ENCODE results near the gene CELF1. TPM values are rescaled to one million over a fixed set of nuclear protein-coding genes. Genes with fewer than 3 reads are reported as not detected.

Gene CELF1
- total RNA-seq, 4 donors from 2014 or later = 82.2 to 146 (median 106) TPM

DNA sequence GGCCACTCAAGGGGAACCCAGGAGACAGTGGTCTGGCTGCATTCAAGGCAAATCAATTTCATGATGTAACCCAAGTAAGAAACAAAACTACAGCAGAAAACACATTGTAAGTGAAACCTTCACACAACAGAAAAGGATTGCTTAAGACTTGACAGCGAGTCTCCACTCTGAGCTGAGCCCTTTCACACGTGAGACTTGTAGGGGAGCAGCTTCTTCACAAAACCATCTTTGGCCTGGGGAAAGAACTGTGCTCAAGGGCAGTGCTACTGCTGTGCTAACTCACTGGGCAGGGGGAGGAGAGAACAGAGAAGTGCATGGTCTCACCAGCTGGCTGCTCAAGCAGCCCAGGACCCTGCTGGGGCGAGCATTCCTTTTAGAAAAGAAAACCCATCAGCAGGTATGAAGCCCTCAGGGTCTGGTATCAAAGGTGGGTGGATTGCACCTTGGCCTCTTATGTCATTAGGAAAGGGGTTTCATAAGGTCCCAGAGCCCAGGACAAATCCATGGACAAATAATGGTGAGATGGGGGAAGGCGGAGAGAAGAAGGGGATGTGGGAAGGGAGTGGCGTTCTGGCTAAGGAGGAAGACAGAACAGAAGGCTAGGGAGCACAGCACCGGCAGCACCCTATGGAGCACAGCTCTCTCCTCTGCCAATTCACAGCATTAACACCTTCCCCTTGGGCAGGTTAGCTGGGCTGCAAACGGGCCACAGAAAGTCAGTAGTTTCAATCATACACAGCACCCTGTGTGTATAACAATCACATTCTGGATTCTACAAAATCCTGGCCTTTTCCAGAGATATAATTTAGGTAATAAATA lies 83.4 kb downstream of the CELF1 start:
- peak; percentile 45 for ATAC-seq

DNA sequence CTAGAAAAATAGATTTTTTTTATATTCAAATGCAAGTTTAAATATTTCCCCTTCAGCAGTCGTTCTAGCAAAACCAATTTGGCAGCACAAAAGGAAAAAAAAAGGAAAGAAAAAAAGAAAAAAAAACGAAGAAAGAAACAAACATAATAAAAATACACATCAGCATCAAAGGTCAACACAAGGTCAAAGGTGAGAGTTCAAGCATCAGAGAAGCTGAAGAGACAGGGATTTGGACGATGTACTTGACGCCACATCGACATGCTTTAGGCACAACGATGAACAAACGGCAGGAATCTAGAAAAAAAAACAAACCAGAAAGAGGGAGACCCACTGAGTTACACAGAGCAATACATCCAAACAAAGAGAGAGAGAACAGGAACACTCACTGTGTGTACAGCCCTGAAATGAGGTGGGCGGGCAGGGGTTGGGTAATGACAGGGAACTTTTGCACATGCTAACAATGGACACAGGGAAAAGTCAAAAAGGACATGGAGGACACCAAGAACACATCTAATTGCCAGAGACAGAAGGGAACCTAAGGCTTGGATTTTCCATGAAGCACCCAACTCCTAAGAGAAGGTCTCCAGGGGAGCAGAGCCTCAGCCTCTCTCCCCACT lies 84.2 kb downstream of the CELF1 start:
- peak; percentile 52 for ATAC-seq
- no peaks in the 10 kb centered on the region for H3K27me3 ChIP-seq
- no peaks in the 10 kb centered on the region for H3K9me3 ChIP-seq
- H3K4me3 ChIP-seq = no peak overlapping the region
- WGBS, 2 donors (ENCODE audit: low coverage in 1 of 2) = 20 to 51% methylated on average over 5 to 8 of the region's 8 CpGs
- peaks cover 12 to 75% (median 31%) of the 10 kb centered on the region in 3 donors for H3K4me1 ChIP-seq
- peak overlapping the region; percentile 45 to 80 (median 62) for H3K27ac ChIP-seq
- peaks cover 4 to 57% of the 10 kb centered on the region in 2 donors for H3K36me3 ChIP-seq
- TF ChIP-seq, protein P1, sequence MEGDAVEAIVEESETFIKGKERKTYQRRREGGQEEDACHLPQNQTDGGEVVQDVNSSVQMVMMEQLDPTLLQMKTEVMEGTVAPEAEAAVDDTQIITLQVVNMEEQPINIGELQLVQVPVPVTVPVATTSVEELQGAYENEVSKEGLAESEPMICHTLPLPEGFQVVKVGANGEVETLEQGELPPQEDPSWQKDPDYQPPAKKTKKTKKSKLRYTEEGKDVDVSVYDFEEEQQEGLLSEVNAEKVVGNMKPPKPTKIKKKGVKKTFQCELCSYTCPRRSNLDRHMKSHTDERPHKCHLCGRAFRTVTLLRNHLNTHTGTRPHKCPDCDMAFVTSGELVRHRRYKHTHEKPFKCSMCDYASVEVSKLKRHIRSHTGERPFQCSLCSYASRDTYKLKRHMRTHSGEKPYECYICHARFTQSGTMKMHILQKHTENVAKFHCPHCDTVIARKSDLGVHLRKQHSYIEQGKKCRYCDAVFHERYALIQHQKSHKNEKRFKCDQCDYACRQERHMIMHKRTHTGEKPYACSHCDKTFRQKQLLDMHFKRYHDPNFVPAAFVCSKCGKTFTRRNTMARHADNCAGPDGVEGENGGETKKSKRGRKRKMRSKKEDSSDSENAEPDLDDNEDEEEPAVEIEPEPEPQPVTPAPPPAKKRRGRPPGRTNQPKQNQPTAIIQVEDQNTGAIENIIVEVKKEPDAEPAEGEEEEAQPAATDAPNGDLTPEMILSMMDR (IDR thresholded peaks at IDR 0.05) = no peak
- TF ChIP-seq POLR2A (IDR thresholded peaks at IDR 0.05) (no peak), POLR2AphosphoS5 (IDR thresholded peaks at IDR 0.05) (no peak), EP300 (IDR thresholded peaks at IDR 0.05) (no peak)

More for the DNA sequence above, 83.4 kb downstream of the CELF1 start:
- peaks cover 4 to 61% of the 10 kb centered on the region in 2 donors for H3K36me3 ChIP-seq
- H3K27ac ChIP-seq = peak overlapping the region; percentile 45 to 80 (median 62)
- TF ChIP-seq POLR2A (IDR thresholded peaks at IDR 0.05) = no peak
- TF ChIP-seq EP300 (IDR thresholded peaks at IDR 0.05) = no peak
- TF ChIP-seq POLR2AphosphoS5 (IDR thresholded peaks at IDR 0.05) = no peak
- 70 to 71% methylated on average over 5 to 7 of the region's 7 CpGs for WGBS, 2 donors (ENCODE audit: low coverage in 1 of 2)
- no peak overlapping the region for H3K4me3 ChIP-seq
- H3K27me3 ChIP-seq = no peaks in the 10 kb centered on the region
- H3K4me1 ChIP-seq = peaks cover 12 to 72% (median 31%) of the 10 kb centered on the region in 3 donors
- no peaks in the 10 kb centered on the region for H3K9me3 ChIP-seq

DNA sequence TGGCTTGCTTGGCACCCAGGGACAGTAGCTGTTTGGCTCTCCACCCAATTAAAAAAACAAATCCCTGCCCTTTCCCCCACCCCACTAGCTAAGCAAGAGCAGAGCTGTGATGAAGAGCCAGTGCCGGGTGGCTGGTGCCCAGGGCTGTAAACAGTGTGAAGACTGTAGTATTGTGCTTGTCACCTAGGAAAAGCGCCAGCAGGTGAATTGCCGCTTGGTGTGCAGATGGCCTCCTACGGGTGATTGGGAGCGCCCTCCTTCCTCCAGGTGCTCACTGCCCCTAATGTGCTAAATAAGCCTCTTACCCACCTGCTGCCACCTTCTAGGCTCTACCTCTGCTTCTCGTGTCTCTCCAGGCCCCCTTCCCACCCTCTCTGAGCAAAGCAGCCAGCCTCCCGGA lies 85.6 kb downstream of the CELF1 start:
- 51 to 77% methylated on average over 4 to 6 of the region's 7 CpGs for WGBS, 2 donors (ENCODE audit: low coverage in 1 of 2)
- Histone ChIP-seq H3K27ac (peak overlapping the region in 3 of 4 donors; percentile 71 to 83 (median 80)), H3K9me3 (no peaks in the 10 kb centered on the region), H3K36me3 (peaks cover 4 to 46% of the 10 kb centered on the region in 2 donors), H3K27me3 (no peaks in the 10 kb centered on the region), H3K4me1 (peaks cover 12 to 75% (median 31%) of the 10 kb centered on the region in 3 donors), H3K4me3 (no peak overlapping the region)
- ATAC-seq = no peak
- TF ChIP-seq POLR2A (IDR thresholded peaks at IDR 0.05) (no peak), EP300 (IDR thresholded peaks at IDR 0.05) (no peak), POLR2AphosphoS5 (IDR thresholded peaks at IDR 0.05) (no peak)
- TF ChIP-seq, protein P1 (IDR thresholded peaks at IDR 0.05) = no peak

DNA sequence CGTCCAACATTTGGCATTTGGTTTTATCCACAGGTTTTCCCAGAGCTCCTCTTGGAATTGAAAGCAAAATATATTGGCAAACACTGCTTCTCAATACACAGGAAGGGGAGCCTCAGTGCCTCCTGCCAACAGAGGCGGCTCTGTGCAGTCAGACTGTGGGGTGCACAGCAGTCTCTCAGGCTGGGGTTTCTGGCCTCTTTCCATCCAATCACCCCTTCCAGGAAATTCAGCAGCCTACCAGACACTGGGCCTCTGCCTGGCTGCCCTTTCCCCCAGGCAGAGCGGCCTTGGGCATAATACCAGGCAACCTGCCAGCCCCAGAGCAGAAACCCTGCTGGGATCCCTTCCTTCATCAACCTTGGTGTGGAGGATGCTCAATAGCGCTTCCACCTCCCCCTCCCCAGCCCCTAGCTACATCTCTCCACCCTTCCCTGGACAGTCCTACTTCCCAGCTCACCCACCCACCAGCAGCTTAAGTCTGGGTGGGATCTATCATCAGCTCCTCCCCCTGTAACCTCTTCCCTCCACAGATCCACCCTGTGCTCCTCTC lies 86.2 kb downstream of the CELF1 start:
- H3K27me3 ChIP-seq = no peaks in the 10 kb centered on the region
- WGBS, 2 donors (ENCODE audit: low coverage in 1 of 2) = 33% methylated on average over 4 of the region's 4 CpGs; no CpG with 5 or more reads in 1 of the 2 donors
- peak; percentile 30 for ATAC-seq
- H3K36me3 ChIP-seq = peaks cover 4 to 46% of the 10 kb centered on the region in 2 donors
- H3K9me3 ChIP-seq = no peaks in the 10 kb centered on the region
- H3K4me1 ChIP-seq = peaks cover 12 to 75% (median 31%) of the 10 kb centered on the region in 3 donors
- H3K27ac ChIP-seq = peak overlapping the region in 3 of 4 donors; percentile 71 to 83 (median 80)
- no peak overlapping the region for H3K4me3 ChIP-seq
- TF ChIP-seq EP300 (IDR thresholded peaks at IDR 0.05) (no peak), POLR2AphosphoS5 (IDR thresholded peaks at IDR 0.05) (peak; percentile 5), POLR2A (IDR thresholded peaks at IDR 0.05) (no peak)
- TF ChIP-seq, protein P1 (IDR thresholded peaks at IDR 0.05) = no peak

- Histone ChIP-seq H3K9me3 (no peaks in the 10 kb centered on the region), H3K27ac (peak overlapping the region in 3 of 4 donors; percentile 71 to 83 (median 80)), H3K4me3 (no peak overlapping the region), H3K4me1 (peaks cover 8 to 69% (median 31%) of the 10 kb centered on the region in 3 donors), H3K27me3 (no peaks in the 10 kb centered on the region), H3K36me3 (peaks cover 2 to 46% of the 10 kb centered on the region in 2 donors)
- WGBS, 2 donors (ENCODE audit: low coverage in 1 of 2) = 24 to 29% methylated on average over 5 of the region's 5 CpGs
- no peak for ATAC-seq
- TF ChIP-seq POLR2A (IDR thresholded peaks at IDR 0.05) (no peak), POLR2AphosphoS5 (IDR thresholded peaks at IDR 0.05) (no peak), EP300 (IDR thresholded peaks at IDR 0.05) (no peak)
- TF ChIP-seq, protein P1 (IDR thresholded peaks at IDR 0.05) = no peak
Measured at GRCh38 chr11:47466201-47466600, 86.7 kb downstream of the CELF1 start.

All from gastroesophageal sphincter (tissue), 4 donors.